Psoas muscle (tissue), 8 donors: ENCODE measurements around the gene GRM4. TPM values are rescaled to one million over a fixed set of nuclear protein-coding genes. Genes with fewer than 3 reads are reported as not detected.

Experiments used
- ATAC-seq, 4 donors: fragments of 200-7000 bp; cut with Tn5 transposase; one replicate each; pipeline ENCODE4 v1.9.1; 2020; ENCODE audit warnings: moderate library complexity in 3 of 4, mild to moderate bottlenecking in 2 of 4
- DNase-seq, 2 donors: peaks; one replicate each; pipeline ENCODE4 v3.0.0-alpha.2; 2020
- H3K27ac ChIP-seq: fragments of 200-600 bp; one replicate; pipeline ENCODE4 v1.8.0; 2022
- H3K27me3 ChIP-seq, 3 donors: fragments of 200-600 bp in 1 of 3; one replicate each; pipeline versions ENCODE4 v1.6.1 to v1.8.0; 2013 to 2022; ENCODE audit warnings: low read length in 2 of 3, mild to moderate bottlenecking in 2 of 3, moderate library complexity in 1 of 3; ENCODE audit not compliant: insufficient read depth in 3 of 3
- H3K36me3 ChIP-seq, 2 donors: fragments of 200-600 bp in 1 of 2; one replicate each; pipeline versions ENCODE4 v1.6.1 to v1.8.0; 2013 to 2022; ENCODE audit warnings: low read depth in 1 of 2, mild to moderate bottlenecking in 1 of 2, moderate library complexity in 1 of 2; ENCODE audit not compliant: insufficient read depth in 1 of 2
- H3K4me1 ChIP-seq: fragments of 200-600 bp; one replicate; pipeline ENCODE4 v1.8.0; 2022
- H3K4me3 ChIP-seq: fragments of 200-600 bp; one replicate; pipeline ENCODE4 v1.8.0; 2022; ENCODE audit warnings: mild to moderate bottlenecking
- H3K9me3 ChIP-seq: fragments of 200-600 bp; one replicate; pipeline ENCODE4 v1.8.0; 2022
- WGBS, 3 donors: extraction: QIAGEN DNeasy Blood & Tissue Kit; methylation state at CpG; one replicate each; pipeline versions ENCODE4 v1.1.6 to v1.1.7; 2013; 5-methylcytosine and 5-hydroxymethylcytosine counted together
- intact Hi-C, 2 donors: fragments of 100-400 bp; cut with DNase I; formaldehyde crosslinking; loops; one replicate each; pipeline versions ENCODE4 v1.11.0 to v1.14.2; 2022
- polyA plus RNA-seq, 3 donors: library from polyadenylated mRNA; stranded (reverse); fragments of 200-250 nt; gene quantifications; one replicate each; pipeline ENCODE4 v1.2.3, GENCODE V29; 2013
- total RNA-seq, 4 donors: library from RNA; stranded (reverse); fragmentation: NEBNext Ultra II Directional in 2 of 4; extraction: Animal tissue kit (Norgen Biotek cat#: 25700) in 2 of 4; gene quantifications; one replicate each; pipeline versions ENCODE4 v1.2.1 to v1.2.4, GENCODE V29; 2021 to 2023
- TF ChIP-seq, protein P1 (sequence below): fragments of 200-600 bp; IDR thresholded peaks from one replicate; pipeline ENCODE4 v1.8.0; 2022; ENCODE audit warnings: antibody characterized with exemption
- donor health status: healthy with polysubstance abuse.
- donor health status: DM: no; HTN: no; CAD: no; lungs with moderate emphysema.
- donor health status: Bipolar disorder and iron deficiency.
- donor health status: healthy.
- donor health status: DM: yes; HTN: yes; CAD: no.
- donor health status: DM: no; HTN: no; CAD: no.
- donor health status: DM: no; HTN: no; CAD: no.
- donor health status: DM: yes; HTN: yes; CAD: no.

The GRM4 gene
- total and polyA plus RNA-seq, 7 donors: 0.07 to 0.39 (median 0.14) TPM; not detected in 4

GRCh38 chr6:34177181-34177591 is 31.3 kb upstream of the GRM4 start:
- no peak for DNase-seq
- 81 to 83% (median 82%) methylated on average over 5 of the region's 5 CpGs for WGBS, 3 donors
- Histone ChIP-seq H3K4me3 (no peak overlapping the region), H3K4me1 (no peaks in the 10 kb centered on the region), H3K9me3 (no peaks in the 10 kb centered on the region), H3K27me3 (peaks cover 0 to 5% (median 2%) of the 10 kb centered on the region in 3 donors), H3K36me3 (no peaks in the 10 kb centered on the region), H3K27ac (no peak overlapping the region)
- intact Hi-C loops: no loop called here
- ATAC-seq: no peak
- TF ChIP-seq, protein P1, sequence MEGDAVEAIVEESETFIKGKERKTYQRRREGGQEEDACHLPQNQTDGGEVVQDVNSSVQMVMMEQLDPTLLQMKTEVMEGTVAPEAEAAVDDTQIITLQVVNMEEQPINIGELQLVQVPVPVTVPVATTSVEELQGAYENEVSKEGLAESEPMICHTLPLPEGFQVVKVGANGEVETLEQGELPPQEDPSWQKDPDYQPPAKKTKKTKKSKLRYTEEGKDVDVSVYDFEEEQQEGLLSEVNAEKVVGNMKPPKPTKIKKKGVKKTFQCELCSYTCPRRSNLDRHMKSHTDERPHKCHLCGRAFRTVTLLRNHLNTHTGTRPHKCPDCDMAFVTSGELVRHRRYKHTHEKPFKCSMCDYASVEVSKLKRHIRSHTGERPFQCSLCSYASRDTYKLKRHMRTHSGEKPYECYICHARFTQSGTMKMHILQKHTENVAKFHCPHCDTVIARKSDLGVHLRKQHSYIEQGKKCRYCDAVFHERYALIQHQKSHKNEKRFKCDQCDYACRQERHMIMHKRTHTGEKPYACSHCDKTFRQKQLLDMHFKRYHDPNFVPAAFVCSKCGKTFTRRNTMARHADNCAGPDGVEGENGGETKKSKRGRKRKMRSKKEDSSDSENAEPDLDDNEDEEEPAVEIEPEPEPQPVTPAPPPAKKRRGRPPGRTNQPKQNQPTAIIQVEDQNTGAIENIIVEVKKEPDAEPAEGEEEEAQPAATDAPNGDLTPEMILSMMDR: no peak

GRCh38 chr6:34176261-34177031 is 30.6 kb upstream of the GRM4 start:
- no peak for ATAC-seq
- H3K27ac ChIP-seq: no peak overlapping the region
- WGBS, 3 donors: 80 to 95% (median 88%) methylated on average over 9 of the region's 9 CpGs

GRCh38 chr6:34174846-34175399 is 29.0 kb upstream of the GRM4 start:
- Histone ChIP-seq H3K4me3 (no peak overlapping the region), H3K27ac (no peak overlapping the region), H3K27me3 (peaks cover 0 to 5% (median 2%) of the 10 kb centered on the region in 3 donors), H3K9me3 (no peaks in the 10 kb centered on the region), H3K36me3 (no peaks in the 10 kb centered on the region), H3K4me1 (no peaks in the 10 kb centered on the region)
- DNase-seq (no peak), ATAC-seq (no peak)
- TF ChIP-seq, protein P1: no peak
- WGBS, 3 donors: 88 to 93% (median 91%) methylated on average over 3 of the region's 3 CpGs
- intact Hi-C loops: no loop called here

More at GRCh38 chr6:34176261-34177031, 30.6 kb upstream of the GRM4 start:
- H3K9me3 ChIP-seq: no peaks in the 10 kb centered on the region
- DNase-seq: no peak
- H3K4me1 ChIP-seq: no peaks in the 10 kb centered on the region
- H3K4me3 ChIP-seq: no peak overlapping the region
- H3K36me3 ChIP-seq: no peaks in the 10 kb centered on the region
- TF ChIP-seq, protein P1: no peak
- peaks cover 0 to 5% (median 2%) of the 10 kb centered on the region in 3 donors for H3K27me3 ChIP-seq
- intact Hi-C loops: no loop called here

DNA sequence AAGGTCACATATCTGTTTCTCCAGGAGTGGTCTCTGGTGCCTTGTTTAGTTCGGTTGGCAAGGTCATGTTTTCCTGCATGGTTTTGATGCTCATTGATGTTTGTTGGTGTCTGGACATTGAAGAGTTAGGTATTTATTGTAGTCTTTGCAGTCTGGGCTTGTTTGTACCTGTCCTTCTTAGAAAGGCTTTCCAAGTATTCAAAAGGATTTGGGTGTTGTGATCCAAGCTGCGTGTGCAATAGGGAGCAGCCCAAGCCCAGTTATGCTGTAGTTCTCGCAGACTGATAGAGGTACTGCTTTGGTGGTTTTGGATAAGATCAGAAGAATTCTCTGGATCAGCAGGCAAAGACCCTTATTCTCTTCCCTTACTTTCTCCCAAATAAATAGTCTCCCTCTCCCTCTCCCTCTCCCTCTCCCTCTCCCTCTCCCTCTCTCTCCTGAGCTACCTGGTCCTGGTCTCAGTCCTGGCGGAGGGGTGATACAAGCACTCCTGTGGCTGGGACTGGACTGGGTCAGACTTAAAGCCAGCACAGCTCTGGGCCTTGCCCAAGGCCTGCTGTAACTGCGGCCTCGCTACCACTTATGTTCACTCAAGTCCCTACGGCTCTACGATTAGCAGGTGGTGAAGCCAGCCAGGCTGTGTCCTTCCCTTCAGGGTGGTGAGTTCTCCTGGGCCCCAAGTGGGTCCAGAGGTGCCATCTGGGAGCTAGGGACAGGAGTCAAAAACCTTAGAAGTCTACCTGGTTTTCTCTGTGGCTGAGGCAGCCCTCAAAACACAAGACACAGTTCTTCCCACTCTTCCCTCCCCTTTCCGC is 27.3 kb upstream of the GRM4 start:
- intact Hi-C loops: no loop called here
- no peaks in the 10 kb centered on the region for H3K4me1 ChIP-seq
- 69 to 78% (median 77%) methylated on average over 9 of the region's 9 CpGs for WGBS, 3 donors
- H3K27ac ChIP-seq: no peak overlapping the region
- TF ChIP-seq, protein P1: no peak
- no peak for ATAC-seq
- H3K27me3 ChIP-seq: no peaks in the 10 kb centered on the region
- H3K9me3 ChIP-seq: no peaks in the 10 kb centered on the region
- DNase-seq: no peak
- no peak overlapping the region for H3K4me3 ChIP-seq
- no peaks in the 10 kb centered on the region for H3K36me3 ChIP-seq
